K562 (cell line): ENCODE results near the gene MAP3K20. TPM values are rescaled to one million over a fixed set of nuclear protein-coding genes. Genes with fewer than 3 reads are reported as not detected.

Experiments used
- ATAC-seq: fragments of 200-7000 bp; cut with Tn5 transposase; 3 replicates; pipeline ENCODE4 v1.9.1; 2020; ENCODE audit warnings: moderate library complexity
- BruUV-seq: library from RNA; stranded (reverse); fragments of 400-500 nt; replicated peaks from 2 replicates; lab custom pipeline; 2021; lab: Mats Ljungman, UMichigan
- CTCF ChIA-PET: fragments of 300-600 bp; formaldehyde crosslinking; extraction: SDS; loops from one replicate; lab custom pipeline; 2021; ENCODE audit warnings: low intra/inter-chr PET ratio; lab: Yijun Ruan, JAX
- POLR2A ChIA-PET: fragments of 300-600, 350-650 bp; sonication (Branson Sonifier 250); formaldehyde crosslinking; extraction: SDS; loops from one replicate; lab custom pipeline; 2021; ENCODE audit warnings: antibody characterized with exemption, inconsistent platforms; lab: Yijun Ruan, JAX
- DNase-seq, 4 experiments: peaks; one replicate each; pipeline versions ENCODE4 v3.0.0 to v3.0.0-alpha.2; 2011 to 2018; ENCODE audit warnings: low spot score in 3 of 4, mixed read lengths in 3 of 4; ENCODE audit errors: extremely low read depth in 1 of 4
- FAIRE-seq: peaks from 2 replicates; lab custom pipeline; 2011; peaks lifted over from hg19 to GRCh38; lab: Jason Lieb, UNC
- H2AFZ ChIP-seq: 2 replicates; pipeline ENCODE4 v1.6.0; 2011; ENCODE audit warnings: low read depth, low read length, control low read depth, inconsistent platforms
- H3K27ac ChIP-seq: fragments of 200-600 bp; 3 replicates; pipeline ENCODE4 v1.8.0; 2011; ENCODE audit warnings: low read depth, mild to moderate bottlenecking, control low read depth, inconsistent platforms, low read length, moderate library complexity, mixed read lengths; ENCODE audit errors: extremely low read depth
- H3K27me3 ChIP-seq, 2 experiments: fragments of 300-600 bp in 1 of 2; 2 replicates in 1 of 2; 3 replicates in 1 of 2; pipeline versions ENCODE4 v1.6.0 to v1.8.0; 2011; ENCODE audit warnings: inconsistent platforms in 2 of 2, low read length in 2 of 2, mild to moderate bottlenecking in 1 of 2, mixed read lengths in 1 of 2, moderate library complexity in 1 of 2; ENCODE audit not compliant: control insufficient read depth in 2 of 2, insufficient read depth in 2 of 2
- H3K36me3 ChIP-seq: fragments of 300-600 bp; 3 replicates; pipeline ENCODE4 v1.8.0; 2011; ENCODE audit warnings: mild to moderate bottlenecking, low read length, inconsistent platforms; ENCODE audit not compliant: control insufficient read depth, insufficient read depth
- H3K4me1 ChIP-seq, 2 experiments: fragments of 200-600 bp in 1 of 2; replicated peaks in 1 of 2; 2 replicates in 1 of 2; 3 replicates in 1 of 2; pipeline versions ENCODE4 v1.5.1 to v1.8.0; 2011; ENCODE audit warnings: inconsistent platforms in 2 of 2, low read length in 2 of 2, mild to moderate bottlenecking in 1 of 2, mixed read lengths in 1 of 2, moderate library complexity in 1 of 2; ENCODE audit not compliant: control insufficient read depth in 2 of 2, insufficient read depth in 2 of 2
- H3K4me2 ChIP-seq: 2 replicates; pipeline ENCODE4 v1.6.1; 2011; ENCODE audit warnings: low read length, control low read depth, inconsistent platforms, mixed read lengths; ENCODE audit not compliant: insufficient read depth
- H3K4me3 ChIP-seq: fragments of 200-600 bp; sonication (generic), shearing (Covaris generic); 2 replicates; pipeline ENCODE4 v1.5.1; 2016; ENCODE audit warnings: control low read depth, inconsistent platforms
- H3K79me2 ChIP-seq: fragments of 200-600 bp; 3 replicates; pipeline ENCODE4 v1.8.0; 2011; ENCODE audit warnings: low read length, inconsistent platforms; ENCODE audit not compliant: control insufficient read depth, insufficient read depth
- H3K9ac ChIP-seq, 2 experiments: 2 replicates each; pipeline versions ENCODE4 v1.6.0 to v1.6.1; 2011; ENCODE audit warnings: low read depth in 2 of 2, low read length in 2 of 2, control low read depth in 1 of 2, inconsistent platforms in 1 of 2, mild to moderate bottlenecking in 1 of 2, mixed read lengths in 1 of 2; ENCODE audit not compliant: insufficient read depth in 1 of 2
- H3K9me1 ChIP-seq: one replicate; pipeline ENCODE4 v1.6.0; 2011; ENCODE audit warnings: inconsistent platforms, mild to moderate bottlenecking, low read length, moderate library complexity; ENCODE audit not compliant: control insufficient read depth, insufficient read depth
- H3K9me3 ChIP-seq: replicated peaks from 2 replicates; pipeline ENCODE4 v1.5.1; 2011; ENCODE audit warnings: low read depth, low read length, inconsistent platforms; ENCODE audit not compliant: control insufficient read depth, insufficient read depth
- H4K20me1 ChIP-seq: replicated peaks from 2 replicates; pipeline ENCODE4 v1.6.1; 2011; ENCODE audit warnings: low read length, inconsistent platforms, mixed read lengths; ENCODE audit not compliant: control insufficient read depth, insufficient read depth
- ATF1 ChIP-seq, 2 experiments: fragments of 450-650 bp in 1 of 2; IDR thresholded peaks; 2 replicates each; pipeline ENCODE4 v1.6.1; 2016; ENCODE audit warnings: missing compliant biosample characterization in 1 of 2, missing genetic modification characterization in 1 of 2
- CHD1 ChIP-seq: fragments of 200-600 bp; sonication (generic); IDR thresholded peaks from one replicate; pipeline ENCODE4 v1.6.1; 2012; ENCODE audit warnings: mild to moderate bottlenecking, moderate library complexity, low read length, inconsistent platforms
- E2F6 ChIP-seq, 2 experiments: IDR thresholded peaks; 2 replicates each; pipeline ENCODE4 v1.6.1; 2011; ENCODE audit warnings: borderline replicate concordance in 1 of 2, control low read depth in 1 of 2, low read depth in 1 of 2, low read length in 1 of 2, mild to moderate bottlenecking in 1 of 2, mixed read lengths in 1 of 2, moderate library complexity in 1 of 2; ENCODE audit not compliant: insufficient read depth in 1 of 2, insufficient read length in 1 of 2, poor library complexity in 1 of 2, severe bottlenecking in 1 of 2; ENCODE audit errors: extremely low read depth in 1 of 2
- ELF2 ChIP-seq: fragments of 250-450 bp; sonication (Bioruptor Pico); IDR thresholded peaks from 2 replicates; pipeline ENCODE4 v1.5.0; 2021; ENCODE audit warnings: mild to moderate bottlenecking
- HMBOX1 ChIP-seq: sonication (generic); IDR thresholded peaks from 2 replicates; pipeline ENCODE4 v1.6.1; 2016
- HSF4 ChIP-seq: fragments of 250-450 bp; sonication (Bioruptor Pico); IDR thresholded peaks from 2 replicates; pipeline ENCODE4 v2.1.2; 2022; ENCODE audit warnings: mild to moderate bottlenecking, moderate library complexity, borderline replicate concordance
- NEUROD1 ChIP-seq: fragments of 150-350 bp; IDR thresholded peaks from 2 replicates; pipeline ENCODE4 v1.6.1; 2014; ENCODE audit warnings: borderline replicate concordance, low read length, low read depth; ENCODE audit not compliant: partially characterized antibody
- NFE2 ChIP-seq: IDR thresholded peaks from 2 replicates; pipeline ENCODE4 v1.6.1; 2014; ENCODE audit warnings: antibody characterized with exemption, low read depth
- NR2F6 ChIP-seq: fragments of 450-650 bp; formaldehyde crosslinking; IDR thresholded peaks from 2 replicates; pipeline ENCODE4 v1.4.0; 2020; ENCODE audit warnings: mild to moderate bottlenecking
- RAD21 ChIP-seq, 2 experiments: fragments of 250-450 bp in 1 of 2; fragments of 450-650 bp in 1 of 2; sonication (Bioruptor Pico) in 1 of 2; formaldehyde crosslinking in 1 of 2; IDR thresholded peaks in 1 of 2; conservative IDR thresholded peaks in 1 of 2; 2 replicates each; pipeline versions ENCODE4 v1.4.0 to v1.8.0; 2020 to 2022; ENCODE audit warnings: mild to moderate bottlenecking in 2 of 2, moderate library complexity in 1 of 2
- SMC3 ChIP-seq: conservative IDR thresholded peaks from 2 replicates; pipeline ENCODE4 v1.6.1; 2011; ENCODE audit warnings: low read depth, low read length, improper control_type of control experiment; ENCODE audit not compliant: insufficient read depth
- STAT5A ChIP-seq: IDR thresholded peaks from 2 replicates; pipeline ENCODE4 v1.6.1; 2012; ENCODE audit warnings: low read length, inconsistent platforms, borderline replicate concordance
- XRCC5 ChIP-seq: fragments of 200-400 bp; formaldehyde crosslinking; IDR thresholded peaks from 2 replicates; pipeline ENCODE4 v1.6.1; 2017; ENCODE audit warnings: low read depth, mild to moderate bottlenecking, low read length
- YBX1 ChIP-seq: fragments of 450-650 bp; IDR thresholded peaks from 2 replicates; pipeline ENCODE4 v1.7.1; 2016; ENCODE audit warnings: mild to moderate bottlenecking
- ZNF121 ChIP-seq: sonication (generic); formaldehyde crosslinking; conservative IDR thresholded peaks from 2 replicates; pipeline ENCODE4 v1.8.0; 2022; ENCODE audit warnings: missing genetic modification reagents
- ZNF212 ChIP-seq: fragments of 450-650 bp; formaldehyde crosslinking; IDR thresholded peaks from 2 replicates; pipeline ENCODE4 v1.4.0; 2020; ENCODE audit warnings: mild to moderate bottlenecking
- ZNF3 ChIP-seq: fragments of 250-450 bp; sonication (Bioruptor Pico); IDR thresholded peaks from 2 replicates; pipeline ENCODE4 v1.5.0; 2021; ENCODE audit warnings: mild to moderate bottlenecking, moderate library complexity
- ZNF551 ChIP-seq: fragments of 250-450 bp; sonication (Bioruptor Pico); IDR thresholded peaks from 2 replicates; pipeline ENCODE4 v1.5.0; 2021; ENCODE audit warnings: mild to moderate bottlenecking, moderate library complexity
- ZNF75A ChIP-seq: fragments of 450-650 bp; formaldehyde crosslinking; IDR thresholded peaks from 2 replicates; pipeline ENCODE4 v1.4.0; 2020; ENCODE audit warnings: mild to moderate bottlenecking
- WGBS: fragments of 100-300 bp; shearing (Covaris generic); methylation state at CpG from one replicate; pipeline ENCODE4 v1.1.6; 2016; ENCODE audit warnings: low coverage, mixed read lengths; ENCODE audit not compliant: insufficient coverage; ENCODE audit errors: missing lambda C conversion rate; 5-methylcytosine and 5-hydroxymethylcytosine counted together
- in situ Hi-C: fragments of 300-500 bp; cut with MboI; formaldehyde crosslinking; loops from 4 replicates; pipeline ENCODE4 v1.15.0; 2018; ENCODE audit warnings: inconsistent platforms, mixed read lengths
- intact Hi-C: fragments of 100-400 bp; cut with micrococcal nuclease; formaldehyde crosslinking; loops from 2 replicates; pipeline ENCODE4 v1.14.2; 2022
- polyA plus RNA-seq, 8 experiments: library from polyadenylated mRNA; depleted of rRNA in 4 of 8; stranded (reverse) in 5 of 8; unstranded in 3 of 8; fragments of >200 nt; fragmentation: Nextera tagmentation in 2 of 8; fragmentation: Illumina TruSeq in 1 of 8; extraction: Ambion mirVana in 2 of 8; extraction: Trizol in 1 of 8; gene quantifications; 2 replicates each; pipeline versions ENCODE4 v1.2.1 to v1.2.3, GENCODE V29; 2011 to 2014; ENCODE audit warnings: inconsistent platforms in 1 of 8, missing spikeins in 1 of 8
- total RNA-seq, 7 experiments: library from RNA; depleted of rRNA in 6 of 7; stranded (reverse); fragments of >200 nt in 6 of 7; fragmentation: Illumina TruSeq in 2 of 7; extraction: Trizol in 2 of 7; gene quantifications; 2 replicates each; pipeline versions ENCODE4 v1.2.1 to v1.2.3, GENCODE V29; 2011 to 2021; ENCODE audit warnings: low replicate concordance in 1 of 7

Gene MAP3K20
- total and polyA plus RNA-seq, 9 of the 15 experiments (the other 6 are each of a cell fraction or from before 2014, with no cell fraction given): 9.8 to 34.2 (median 27.3) TPM

- Histone ChIP-seq H3K4me1 (no peaks in the 10 kb centered on the region), H3K9me3 (0 out of 2 replicates have a peak, but pooled peaks cover 2% of the 10 kb centered on the region), H3K4me2 (no peak overlapping the region), H3K4me3 (no peak overlapping the region), H3K79me2 (0 out of 3 replicates have a peak, but pooled peaks cover 4% of the 10 kb centered on the region), H3K27ac (no peak overlapping the region), H3K9me1 (no peaks in the 10 kb centered on the region), H3K9ac (no peak overlapping the region), H3K36me3 (no peaks in the 10 kb centered on the region; the same call in 2 of the 3 replicates), H3K27me3 (no peaks in the 10 kb centered on the region), H2AFZ (no peak overlapping the region), H4K20me1 (no peaks in the 10 kb centered on the region)
- ATAC-seq (no peak), DNase-seq (no peak), FAIRE-seq (no peak)
- CTCF ChIA-PET: no interaction called here
- POLR2A ChIA-PET: no interaction called here
- 83% methylated on average over 3 of the region's 3 CpGs for WGBS
- intact Hi-C loops: no loop called here
- in situ Hi-C loops: no loop called here
- BruUV-seq: no TSS peak
- TF ChIP-seq SMC3 (no peak), ELF2 (CRISPR knock-in tag) (no peak), ZNF3 (CRISPR knock-in tag) (no peak), STAT5A (no peak), CHD1 (no peak), RAD21 (CRISPR knock-in tag; conservative IDR thresholded peaks at IDR 0.05 in 1 of 2, IDR thresholded peaks at IDR 0.05 in 1 of 2) (no peak), HSF4 (no peak), ZNF212 (CRISPR knock-in tag) (no peak), ATF1 (CRISPR knock-in tag; IDR thresholded peaks at IDR 0.05) (no peak), ATF1 (tag; IDR thresholded peaks at IDR 0.05) (no peak), E2F6 (IDR thresholded peaks at IDR 0.05; ENCODE audit: borderline replicate concordance in 1 of 2, extremely low read depth in 1 of 2, insufficient read depth in 1 of 2, insufficient read length in 1 of 2, low read depth in 1 of 2, low read length in 1 of 2, poor library complexity in 1 of 2, severe bottlenecking in 1 of 2) (no peak), ZNF121 (no peak), HMBOX1 (no peak), ZNF75A (CRISPR knock-in tag) (no peak), XRCC5 (no peak), YBX1 (no peak), NEUROD1 (no peak), ZNF551 (CRISPR knock-in tag) (no peak), NR2F6 (CRISPR knock-in tag) (no peak), NFE2 (no peak)
These were observed 63.3 kb downstream of the MAP3K20 start for GRCh38 chr2:173138962-173139361.
